Upper lobe of right lung (tissue), 1 donor: ENCODE data around the gene BYSL. TPM values are rescaled to one million over a fixed set of nuclear protein-coding genes. Genes with fewer than 3 reads are reported as not detected.
A peak's percentile ranks its signal among the peaks of the same experiment; 100 is the strongest.

Experiments used
- ATAC-seq: fragments of 200-7000 bp; cut with Tn5 transposase; one replicate; pipeline ENCODE4 v1.9.1; 2020; ENCODE audit warnings: mild to moderate bottlenecking, moderate library complexity
- DNase-seq: peaks from one replicate; pipeline ENCODE4 v3.0.0-alpha.2; 2020
- H3K27ac ChIP-seq: fragments of 200-600 bp; one replicate; pipeline ENCODE4 v1.8.0; 2022
- H3K27me3 ChIP-seq: fragments of 200-600 bp; one replicate; pipeline ENCODE4 v1.8.0; 2022; ENCODE audit warnings: mild to moderate bottlenecking
- H3K36me3 ChIP-seq: fragments of 200-600 bp; one replicate; pipeline ENCODE4 v1.8.0; 2022
- H3K4me1 ChIP-seq: fragments of 200-600 bp; one replicate; pipeline ENCODE4 v1.8.0; 2022
- H3K4me3 ChIP-seq: fragments of 200-600 bp; one replicate; pipeline ENCODE4 v1.8.0; 2022; ENCODE audit warnings: mild to moderate bottlenecking
- H3K9me3 ChIP-seq: fragments of 200-600 bp; one replicate; pipeline ENCODE4 v1.8.0; 2022
- CTCF ChIP-seq: fragments of 200-600 bp; IDR thresholded peaks from one replicate; pipeline ENCODE4 v1.8.0; 2022; ENCODE audit warnings: antibody characterized with exemption
- intact Hi-C: fragments of 100-400 bp; cut with DNase I; formaldehyde crosslinking; loops from one replicate; pipeline ENCODE4 v1.11.0; 2022
- total RNA-seq: library from RNA; stranded (reverse); fragmentation: NEBNext Ultra II Directional; extraction: Animal tissue kit (Norgen Biotek cat#: 25700); gene quantifications from one replicate; pipeline ENCODE4 v1.2.1, GENCODE V29; 2021
- donor health status: DM: no; HTN: yes; CAD: no; lungs with severe emphysema.

The BYSL gene
- total RNA-seq, 1 donor from 2014 or later = 11.6 TPM

GRCh38 chr6:41892921-41893564 lies 28.3 kb upstream of the BYSL start:
- no peak for TF ChIP-seq CTCF
- no peaks in the 10 kb centered on the region for H3K9me3 ChIP-seq
- peaks cover 14% of the 10 kb centered on the region for H3K4me1 ChIP-seq
- intact Hi-C loops = no loop called here
- no peaks in the 10 kb centered on the region for H3K36me3 ChIP-seq
- no peaks in the 10 kb centered on the region for H3K27me3 ChIP-seq
- ATAC-seq (no peak), DNase-seq (no peak)
- no peak overlapping the region for H3K27ac ChIP-seq
- no peak overlapping the region for H3K4me3 ChIP-seq

- no peak for TF ChIP-seq CTCF
- peak; percentile 63 for ATAC-seq
- Histone ChIP-seq H3K4me3 (peak overlapping the region; percentile 95), H3K27me3 (no peaks in the 10 kb centered on the region), H3K36me3 (peaks cover under 1% of the 10 kb centered on the region), H3K9me3 (no peaks in the 10 kb centered on the region), H3K4me1 (peaks cover 14% of the 10 kb centered on the region), H3K27ac (no peak overlapping the region)
- no peak for DNase-seq
- intact Hi-C loops = no loop called here
These were observed 26.7 kb upstream of the BYSL start for GRCh38 chr6:41894366-41895299.

- peak within 1 kb of the TSS; percentile 95 for H3K4me3 ChIP-seq
- peaks cover 14% of the 10 kb centered on the region for H3K4me1 ChIP-seq
- no peaks in the 10 kb centered on the region for H3K27me3 ChIP-seq
- H3K36me3 ChIP-seq = peaks cover 7% of the 10 kb centered on the region
- TF ChIP-seq CTCF = no peak
- H3K9me3 ChIP-seq = no peaks in the 10 kb centered on the region
- intact Hi-C loops = no loop called here
- peak; percentile 96 for DNase-seq
- peak; percentile 99 for ATAC-seq
- peak within 1 kb of the TSS; percentile 83 for H3K27ac ChIP-seq
These were observed 25.7 kb upstream of the BYSL start, which contains the start of gene USP49 for GRCh38 chr6:41895300-41896233. TSS of gene USP49 (minus strand) at chr6:41895375. CDS start at chr6:41806983, 88,392 bp downstream.

GRCh38 chr6:41896281-41896680 lies 25.0 kb upstream of the BYSL start:
- Histone ChIP-seq H3K27ac (peak overlapping the region; percentile 83), H3K4me1 (peaks cover 14% of the 10 kb centered on the region), H3K4me3 (peak overlapping the region; percentile 95), H3K27me3 (no peaks in the 10 kb centered on the region), H3K36me3 (peaks cover 7% of the 10 kb centered on the region), H3K9me3 (no peaks in the 10 kb centered on the region)
- ATAC-seq (no peak), DNase-seq (no peak)
- no peak for TF ChIP-seq CTCF
- intact Hi-C loops = no loop called here

GRCh38 chr6:41900861-41901260 lies 20.4 kb upstream of the BYSL start:
- no peak overlapping the region for H3K27ac ChIP-seq

More at GRCh38 chr6:41900861-41901260, 20.4 kb upstream of the BYSL start:
- DNase-seq (no peak), ATAC-seq (no peak)
- intact Hi-C loops = no loop called here
- no peak for TF ChIP-seq CTCF
- Histone ChIP-seq H3K4me1 (peaks cover 8% of the 10 kb centered on the region), H3K27me3 (no peaks in the 10 kb centered on the region), H3K9me3 (no peaks in the 10 kb centered on the region), H3K4me3 (no peak overlapping the region), H3K36me3 (peaks cover 25% of the 10 kb centered on the region)
